ENCODE results near the gene FHOD1. TPM values are rescaled to one million over a fixed set of nuclear protein-coding genes. Genes with fewer than 3 reads are reported as not detected.

FHOD1 gene
- polyA plus RNA-seq, 1 of the 3 experiments (the other 2 are of a cell fraction), result 70.9 TPM

DNA sequence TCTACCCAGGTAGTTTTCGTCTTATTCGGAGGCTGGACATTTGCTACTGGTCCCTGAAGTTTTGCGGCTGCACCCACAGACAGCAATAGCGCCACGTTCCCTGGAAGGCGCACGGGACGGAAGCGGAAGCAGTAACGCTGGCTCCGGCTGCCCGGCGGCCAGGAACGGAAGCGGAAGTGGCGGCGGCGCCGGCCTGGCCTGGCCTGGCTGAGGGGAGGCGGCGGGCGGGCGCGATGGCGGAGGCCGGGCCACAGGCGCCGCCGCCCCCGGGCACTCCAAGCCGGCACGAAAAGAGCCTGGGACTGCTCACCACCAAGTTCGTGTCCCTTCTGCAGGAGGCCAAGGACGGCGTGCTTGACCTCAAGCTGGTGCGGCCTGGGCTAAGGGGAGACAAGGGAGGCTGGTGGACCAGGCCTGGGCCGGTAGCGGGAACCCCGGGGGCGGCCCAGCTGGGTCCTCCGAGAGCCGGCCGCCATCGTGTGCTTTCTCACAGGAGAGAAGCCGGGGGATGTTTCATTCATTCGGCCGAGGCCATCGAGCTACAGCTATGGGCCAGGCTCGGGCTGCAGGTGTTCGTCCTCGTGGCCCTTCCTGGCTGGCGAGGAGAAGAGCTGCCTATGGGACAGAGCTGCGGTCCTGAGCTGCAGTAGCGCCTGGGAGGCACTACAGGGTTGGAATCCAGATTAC is 55.1 kb downstream of the FHOD1 start, which contains the start of gene E2F4 (continued):
- TF ChIP-seq GABPA (IDR thresholded peaks at IDR 0.05; ENCODE audit: low read depth), result peak; percentile 92
- TF ChIP-seq YY1 (IDR thresholded peaks at IDR 0.05; ENCODE audit: low read depth), result peak; percentile 62; the same call in 1 of the 2 replicates
- TF ChIP-seq TAF1 (IDR thresholded peaks at IDR 0.05; ENCODE audit: borderline replicate concordance, low read depth, low read length), result peak; percentile 65; the same call in 1 of the 2 replicates
- peak; percentile 50 for TF ChIP-seq MXI1 (IDR thresholded peaks at IDR 0.05; ENCODE audit: low read depth, low read length)
- no peak for TF ChIP-seq JUND (IDR thresholded peaks at IDR 0.05)
- TF ChIP-seq, protein P1, sequence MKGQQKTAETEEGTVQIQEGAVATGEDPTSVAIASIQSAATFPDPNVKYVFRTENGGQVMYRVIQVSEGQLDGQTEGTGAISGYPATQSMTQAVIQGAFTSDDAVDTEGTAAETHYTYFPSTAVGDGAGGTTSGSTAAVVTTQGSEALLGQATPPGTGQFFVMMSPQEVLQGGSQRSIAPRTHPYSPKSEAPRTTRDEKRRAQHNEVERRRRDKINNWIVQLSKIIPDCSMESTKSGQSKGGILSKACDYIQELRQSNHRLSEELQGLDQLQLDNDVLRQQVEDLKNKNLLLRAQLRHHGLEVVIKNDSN (IDR thresholded peaks at IDR 0.05; ENCODE audit: borderline replicate concordance, low read depth), result peak; percentile 40; the same call in 1 of the 2 replicates
- TF ChIP-seq NFIC (IDR thresholded peaks at IDR 0.05; ENCODE audit: borderline replicate concordance), result 0 out of 2 replicates have a peak, but pooled peaks have one; percentile 5
- TF ChIP-seq, protein P2, sequence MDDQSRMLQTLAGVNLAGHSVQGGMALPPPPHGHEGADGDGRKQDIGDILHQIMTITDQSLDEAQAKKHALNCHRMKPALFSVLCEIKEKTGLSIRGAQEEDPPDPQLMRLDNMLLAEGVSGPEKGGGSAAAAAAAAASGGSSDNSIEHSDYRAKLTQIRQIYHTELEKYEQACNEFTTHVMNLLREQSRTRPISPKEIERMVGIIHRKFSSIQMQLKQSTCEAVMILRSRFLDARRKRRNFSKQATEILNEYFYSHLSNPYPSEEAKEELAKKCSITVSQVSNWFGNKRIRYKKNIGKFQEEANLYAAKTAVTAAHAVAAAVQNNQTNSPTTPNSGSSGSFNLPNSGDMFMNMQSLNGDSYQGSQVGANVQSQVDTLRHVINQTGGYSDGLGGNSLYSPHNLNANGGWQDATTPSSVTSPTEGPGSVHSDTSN (IDR thresholded peaks at IDR 0.05), result peak; percentile 30; the same call in 1 of the 2 replicates
- TF ChIP-seq RFX5 (IDR thresholded peaks at IDR 0.05; ENCODE audit: low read length), result 0 out of 2 replicates have a peak, but pooled peaks have one; percentile 18
- TF ChIP-seq FOXJ3 (CRISPR knock-in tag; IDR thresholded peaks at IDR 0.05), result no peak
- TF ChIP-seq, protein P3, sequence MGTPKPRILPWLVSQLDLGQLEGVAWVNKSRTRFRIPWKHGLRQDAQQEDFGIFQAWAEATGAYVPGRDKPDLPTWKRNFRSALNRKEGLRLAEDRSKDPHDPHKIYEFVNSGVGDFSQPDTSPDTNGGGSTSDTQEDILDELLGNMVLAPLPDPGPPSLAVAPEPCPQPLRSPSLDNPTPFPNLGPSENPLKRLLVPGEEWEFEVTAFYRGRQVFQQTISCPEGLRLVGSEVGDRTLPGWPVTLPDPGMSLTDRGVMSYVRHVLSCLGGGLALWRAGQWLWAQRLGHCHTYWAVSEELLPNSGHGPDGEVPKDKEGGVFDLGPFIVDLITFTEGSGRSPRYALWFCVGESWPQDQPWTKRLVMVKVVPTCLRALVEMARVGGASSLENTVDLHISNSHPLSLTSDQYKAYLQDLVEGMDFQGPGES (IDR thresholded peaks at IDR 0.05; ENCODE audit: low read depth, low read length), result peak; percentile 98
- peak; percentile 44; the same call in 1 of the 2 replicates for TF ChIP-seq POLR2AphosphoS5 (IDR thresholded peaks at IDR 0.05; ENCODE audit: low read depth, low read length)

GRCh38 chr16:67191411-67191994 is 55.8 kb downstream of the FHOD1 start:
- no peak overlapping the region for H2AFZ ChIP-seq (ENCODE audit: low read depth)
- POLR2A ChIA-PET, result interaction anchor here (1.3 kb wide), 1 partner anchor 35 kb away, joined by 4 read pairs; the partner anchor contains the start of gene TMEM208
- TF ChIP-seq CHD2 (IDR thresholded peaks at IDR 0.05; ENCODE audit: low read length, partially characterized antibody) (no peak), GABPA (IDR thresholded peaks at IDR 0.05; ENCODE audit: low read depth) (no peak), MEF2A (IDR thresholded peaks at IDR 0.05; ENCODE audit: borderline replicate concordance, low read depth) (no peak), RXRA (IDR thresholded peaks at IDR 0.05; ENCODE audit: borderline replicate concordance, low read depth) (no peak), EZH2phosphoT487 (IDR thresholded peaks at IDR 0.05; ENCODE audit: borderline replicate concordance, low read depth) (no peak), TEAD4 (IDR thresholded peaks at IDR 0.05; ENCODE audit: borderline replicate concordance, insufficient read depth) (no peak), POLR2AphosphoS5 (IDR thresholded peaks at IDR 0.05; ENCODE audit: low read depth, low read length) (no peak), TCF12 (IDR thresholded peaks at IDR 0.05) (no peak), RAD21 (IDR thresholded peaks at IDR 0.05; ENCODE audit: low read length) (no peak), GATA2 (CRISPR knock-in tag; IDR thresholded peaks at IDR 0.05) (no peak), SIN3A (IDR thresholded peaks at IDR 0.05; ENCODE audit: borderline replicate concordance, low read depth, low read length) (no peak), YY1 (IDR thresholded peaks at IDR 0.05; ENCODE audit: low read depth) (no peak), RCOR1 (IDR thresholded peaks at IDR 0.05; ENCODE audit: low read length) (no peak)
- TF ChIP-seq, protein P4, sequence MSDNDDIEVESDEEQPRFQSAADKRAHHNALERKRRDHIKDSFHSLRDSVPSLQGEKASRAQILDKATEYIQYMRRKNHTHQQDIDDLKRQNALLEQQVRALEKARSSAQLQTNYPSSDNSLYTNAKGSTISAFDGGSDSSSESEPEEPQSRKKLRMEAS (IDR thresholded peaks at IDR 0.05; ENCODE audit: low read depth), result no peak
- TF ChIP-seq, protein P3 (IDR thresholded peaks at IDR 0.05; ENCODE audit: low read depth, low read length), result no peak

More at GRCh38 chr16:67191411-67191994, 55.8 kb downstream of the FHOD1 start:
- DNase-seq, result no peak
- Histone ChIP-seq H3K4me1 (ENCODE audit: control insufficient read depth in 1 of 2, insufficient read depth in 2 of 2, low read depth in 1 of 2, low read length in 1 of 2) (peaks cover 15 to 25% of the 10 kb centered on the region in 2 experiments; a peak in 3 of 4 replicates), H4K20me1 (ENCODE audit: insufficient read depth) (peaks cover 21% of the 10 kb centered on the region), H3K27me3 (ENCODE audit: insufficient read depth) (no peaks in the 10 kb centered on the region), H3K4me3 (ENCODE audit: low read depth in 2 of 2, low read length in 1 of 2) (peak overlapping the region; percentile 96 to 99), H3K36me3 (replicated peaks in 1 of 2; ENCODE audit: control insufficient read depth in 1 of 2, insufficient read depth in 2 of 2, low read length in 1 of 2) (peaks cover 20 to 34% of the 10 kb centered on the region in 2 experiments), H3F3A (replicated peaks; ENCODE audit: insufficient read depth) (peaks cover 24% of the 10 kb centered on the region), H3K27ac (ENCODE audit: low read depth in 2 of 2, low read length in 1 of 2) (peak overlapping the region in 1 of 2 experiments; percentile 24; a peak in 1 of 4 replicates), H3K4me2 (peak overlapping the region; percentile 100), H3K79me2 (ENCODE audit: insufficient read depth) (peaks cover 49% of the 10 kb centered on the region), H3K9ac (no peak overlapping the region), H3K9me2 (no peaks in the 10 kb centered on the region), H3K9me3 (no peaks in the 10 kb centered on the region)
- WGBS (ENCODE audit: low lambda C conversion rate), result 28% methylated on average over 9 of the region's 9 CpGs
- CTCF ChIA-PET, result interaction anchor here (2.5 kb wide), 1 partner anchor 36 kb away, joined by 9 read pairs; no protein-coding TSS in a partner anchor
